ENCODE measurements around the gene ADGRG6.

Gene ADGRG6

DNA sequence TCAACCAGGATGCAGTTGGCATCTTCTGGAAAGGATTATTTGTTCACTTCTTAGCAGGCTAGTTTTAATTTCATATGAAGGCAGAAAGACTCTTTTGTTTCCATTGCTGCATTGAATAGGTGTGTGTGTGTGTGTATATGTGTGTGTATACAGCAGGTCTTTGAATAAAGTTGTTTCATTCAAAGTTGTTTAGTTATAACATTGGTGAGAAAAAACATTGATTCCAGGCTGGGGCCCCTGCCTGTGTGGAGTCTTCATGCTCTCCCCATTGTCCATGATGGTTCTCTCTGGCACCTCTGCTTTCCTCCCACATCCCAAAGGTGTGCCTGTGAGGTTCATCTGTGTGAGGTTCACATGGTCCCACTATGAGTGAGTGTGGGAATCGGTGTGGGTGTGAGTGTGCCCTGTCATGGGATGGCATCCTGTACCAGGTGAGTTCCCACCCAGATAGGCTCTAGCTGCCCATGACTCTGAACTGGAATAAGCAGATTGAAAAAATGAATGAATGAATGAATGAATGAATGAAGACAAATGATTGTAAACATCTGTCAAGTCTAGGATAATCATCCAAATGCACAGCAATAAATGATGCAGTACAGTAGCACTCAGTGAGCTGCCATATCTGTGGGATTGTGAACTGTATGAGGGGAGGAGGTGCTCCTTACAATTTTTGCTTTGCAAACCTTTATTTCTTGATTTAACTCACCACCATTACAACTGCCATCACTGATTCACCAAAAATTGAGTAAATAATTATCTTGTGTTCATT lies 156.0 kb downstream of the ADGRG6 start:
- H3K36me3 ChIP-seq (ENCODE audit: control insufficient read depth in 2 of 2, insufficient read depth in 2 of 2, low read length in 2 of 2): no peaks in the 10 kb centered on the region
- no peaks in the 10 kb centered on the region for H3K4me1 ChIP-seq (ENCODE audit: control insufficient read depth, insufficient read depth, low read length)
- no peaks in the 10 kb centered on the region for H3K27me3 ChIP-seq (ENCODE audit: control insufficient read depth in 1 of 2, insufficient read depth in 2 of 2, low read length in 2 of 2)
- no peak overlapping the region for H3K27ac ChIP-seq (ENCODE audit: low read length)
- no peak overlapping the region for H3K9ac ChIP-seq (ENCODE audit: low read length in 2 of 2)
- H3K4me3 ChIP-seq (ENCODE audit: low read length in 2 of 2): no peak overlapping the region
- H3K9me3 ChIP-seq (ENCODE audit: control insufficient read depth in 2 of 2, low read length in 2 of 2): no peaks in the 10 kb centered on the region

DNA sequence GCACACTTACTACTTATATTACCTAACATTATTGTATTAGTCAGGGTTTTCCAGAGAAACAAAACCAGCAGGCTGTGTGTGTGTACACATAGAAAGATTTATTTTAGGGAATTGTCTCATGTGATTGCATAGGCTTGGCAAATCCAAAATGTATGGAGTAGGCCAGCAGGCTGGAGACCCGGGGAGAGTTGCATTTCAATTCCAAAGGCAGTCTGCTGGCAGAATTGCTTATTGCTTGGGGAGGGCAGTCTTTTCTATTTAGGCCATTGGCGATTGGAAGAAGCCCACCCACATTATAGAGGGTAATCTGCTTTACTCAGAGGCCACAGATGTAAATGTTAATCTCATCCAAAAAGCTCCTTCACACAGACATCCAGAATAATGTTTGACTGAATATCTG lies 157.0 kb downstream of the ADGRG6 start:
- no peak overlapping the region for H3K4me3 ChIP-seq (ENCODE audit: low read length in 2 of 2)
- no peak overlapping the region for H3K9ac ChIP-seq (ENCODE audit: low read length in 2 of 2)
- no peak overlapping the region for H3K27ac ChIP-seq (ENCODE audit: low read length)
- H3K9me3 ChIP-seq (ENCODE audit: control insufficient read depth in 2 of 2, low read length in 2 of 2): no peaks in the 10 kb centered on the region
- H3K4me1 ChIP-seq (ENCODE audit: control insufficient read depth, insufficient read depth, low read length): no peaks in the 10 kb centered on the region
- H3K27me3 ChIP-seq (ENCODE audit: control insufficient read depth in 1 of 2, insufficient read depth in 2 of 2, low read length in 2 of 2): peaks cover 0 to under 1% of the 10 kb centered on the region in 2 donors
- no peaks in the 10 kb centered on the region for H3K36me3 ChIP-seq (ENCODE audit: control insufficient read depth in 2 of 2, insufficient read depth in 2 of 2, low read length in 2 of 2)

DNA sequence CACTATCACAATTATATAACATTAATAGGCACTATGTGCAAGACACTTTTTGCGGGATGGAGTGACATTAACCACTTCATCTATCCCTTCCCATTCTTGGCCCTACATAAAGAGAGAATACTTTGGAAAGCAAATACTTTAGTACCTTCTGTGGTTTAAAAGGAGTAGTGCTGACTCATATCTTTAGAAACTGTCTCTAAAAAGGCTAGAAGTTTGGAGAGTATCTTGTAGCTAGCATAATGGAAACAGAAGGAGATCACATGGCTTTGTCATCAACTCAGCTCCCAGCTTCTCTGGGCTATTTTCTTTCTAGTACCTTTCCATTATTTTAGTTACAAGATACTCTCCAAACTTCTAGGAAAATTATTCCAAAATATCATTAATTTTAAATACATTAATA lies 157.5 kb downstream of the ADGRG6 start:
- no peaks in the 10 kb centered on the region for H3K9me3 ChIP-seq (ENCODE audit: control insufficient read depth in 2 of 2, low read length in 2 of 2)
- H3K27ac ChIP-seq (ENCODE audit: low read length): no peak overlapping the region
- H3K4me3 ChIP-seq (ENCODE audit: low read length in 2 of 2): no peak overlapping the region

DNA sequence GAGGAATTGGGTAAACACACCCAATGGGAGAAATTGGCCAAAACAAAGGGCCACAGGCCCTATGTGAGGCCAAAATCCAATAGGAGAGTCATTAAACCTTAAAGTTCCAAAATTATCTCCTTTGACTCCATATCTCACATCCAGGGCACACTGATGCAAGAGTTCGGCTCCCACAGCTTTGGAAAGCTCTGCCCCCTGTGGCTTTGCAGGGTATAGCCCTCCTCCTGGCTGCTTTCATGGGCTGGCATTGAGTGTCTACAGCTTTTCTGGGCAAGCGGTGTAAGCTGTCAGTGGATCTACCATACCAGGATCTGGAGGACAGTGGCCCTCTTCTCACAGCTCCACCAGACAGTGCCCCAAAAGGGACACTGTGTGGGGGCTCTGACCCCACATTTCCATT lies 160.5 kb downstream of the ADGRG6 start:
- H3K27me3 ChIP-seq (ENCODE audit: control insufficient read depth in 1 of 2, insufficient read depth in 2 of 2, low read length in 2 of 2): peaks cover 0 to 5% of the 10 kb centered on the region in 2 donors
- no peaks in the 10 kb centered on the region for H3K4me1 ChIP-seq (ENCODE audit: control insufficient read depth, insufficient read depth, low read length)
- no peaks in the 10 kb centered on the region for H3K36me3 ChIP-seq (ENCODE audit: control insufficient read depth in 2 of 2, insufficient read depth in 2 of 2, low read length in 2 of 2)
- H3K4me3 ChIP-seq (ENCODE audit: low read length in 2 of 2): no peak overlapping the region
- no peaks in the 10 kb centered on the region for H3K9me3 ChIP-seq (ENCODE audit: control insufficient read depth in 2 of 2, low read length in 2 of 2)
- H3K27ac ChIP-seq (ENCODE audit: low read length): no peak overlapping the region
- H3K9ac ChIP-seq (ENCODE audit: low read length in 2 of 2): no peak overlapping the region

More for the DNA sequence above, 157.5 kb downstream of the ADGRG6 start:
- H3K36me3 ChIP-seq (ENCODE audit: control insufficient read depth in 2 of 2, insufficient read depth in 2 of 2, low read length in 2 of 2): no peaks in the 10 kb centered on the region
- peaks cover 0 to 5% of the 10 kb centered on the region in 2 donors for H3K27me3 ChIP-seq (ENCODE audit: control insufficient read depth in 1 of 2, insufficient read depth in 2 of 2, low read length in 2 of 2)
- no peaks in the 10 kb centered on the region for H3K4me1 ChIP-seq (ENCODE audit: control insufficient read depth, insufficient read depth, low read length)
- no peak overlapping the region for H3K9ac ChIP-seq (ENCODE audit: low read length in 2 of 2)

DNA sequence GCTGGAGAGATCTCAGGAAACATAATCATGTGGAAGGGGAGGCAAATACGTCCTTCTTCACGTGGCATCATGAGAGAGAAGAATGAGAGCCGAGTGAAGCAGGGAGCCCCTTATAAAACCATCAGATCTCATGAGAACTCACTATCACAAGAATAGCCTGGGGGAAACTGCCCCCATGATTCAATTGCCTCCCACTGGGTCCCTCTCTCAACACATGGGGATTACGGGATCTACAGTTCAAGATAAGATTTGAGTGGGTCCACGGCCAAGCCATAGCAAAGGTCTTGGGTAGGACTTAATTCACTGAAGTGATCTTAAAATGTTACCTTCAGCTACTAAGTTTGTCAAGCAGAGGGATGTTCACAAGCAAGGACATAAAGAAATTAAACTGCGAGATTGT lies 162.2 kb downstream of the ADGRG6 start:
- H3K36me3 ChIP-seq (ENCODE audit: control insufficient read depth in 2 of 2, insufficient read depth in 2 of 2, low read length in 2 of 2): no peaks in the 10 kb centered on the region
- peaks cover 0 to 7% of the 10 kb centered on the region in 2 donors for H3K9me3 ChIP-seq (ENCODE audit: control insufficient read depth in 2 of 2, low read length in 2 of 2)
- H3K9ac ChIP-seq (ENCODE audit: low read length in 2 of 2): no peak overlapping the region
- H3K4me3 ChIP-seq (ENCODE audit: low read length in 2 of 2): no peak overlapping the region
- H3K27ac ChIP-seq (ENCODE audit: low read length): no peak overlapping the region
- no peaks in the 10 kb centered on the region for H3K4me1 ChIP-seq (ENCODE audit: control insufficient read depth, insufficient read depth, low read length)
- H3K27me3 ChIP-seq (ENCODE audit: control insufficient read depth in 1 of 2, insufficient read depth in 2 of 2, low read length in 2 of 2): peaks cover 0 to 5% of the 10 kb centered on the region in 2 donors

DNA sequence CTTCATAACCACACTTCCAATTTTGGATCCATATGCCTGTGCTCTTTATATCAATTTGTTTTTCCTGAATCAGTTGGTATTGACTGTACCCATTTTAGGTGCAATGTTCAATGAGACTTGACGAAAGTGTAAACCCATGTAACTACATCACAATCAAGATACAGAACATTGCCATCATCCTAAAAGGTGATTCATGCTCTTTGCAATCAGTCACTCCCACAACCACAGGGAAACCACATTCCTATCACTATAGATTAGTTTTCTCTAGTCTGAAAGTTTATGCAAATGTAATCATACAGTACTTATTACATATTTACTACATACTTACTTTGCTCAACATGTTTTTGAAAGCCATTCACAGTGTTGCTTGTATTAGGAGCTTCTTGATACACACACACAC lies 167.4 kb downstream of the ADGRG6 start:
- peaks cover 0 to 7% of the 10 kb centered on the region in 2 donors for H3K9me3 ChIP-seq (ENCODE audit: control insufficient read depth in 2 of 2, low read length in 2 of 2)
- no peak overlapping the region for H3K9ac ChIP-seq (ENCODE audit: low read length in 2 of 2)
- no peak overlapping the region for H3K4me3 ChIP-seq (ENCODE audit: low read length in 2 of 2)
- no peak overlapping the region for H3K27ac ChIP-seq (ENCODE audit: low read length)
- H3K4me1 ChIP-seq (ENCODE audit: control insufficient read depth, insufficient read depth, low read length): no peaks in the 10 kb centered on the region
- peaks cover 0 to 5% of the 10 kb centered on the region in 2 donors for H3K27me3 ChIP-seq (ENCODE audit: control insufficient read depth in 1 of 2, insufficient read depth in 2 of 2, low read length in 2 of 2)
- H3K36me3 ChIP-seq (ENCODE audit: control insufficient read depth in 2 of 2, insufficient read depth in 2 of 2, low read length in 2 of 2): no peaks in the 10 kb centered on the region

DNA sequence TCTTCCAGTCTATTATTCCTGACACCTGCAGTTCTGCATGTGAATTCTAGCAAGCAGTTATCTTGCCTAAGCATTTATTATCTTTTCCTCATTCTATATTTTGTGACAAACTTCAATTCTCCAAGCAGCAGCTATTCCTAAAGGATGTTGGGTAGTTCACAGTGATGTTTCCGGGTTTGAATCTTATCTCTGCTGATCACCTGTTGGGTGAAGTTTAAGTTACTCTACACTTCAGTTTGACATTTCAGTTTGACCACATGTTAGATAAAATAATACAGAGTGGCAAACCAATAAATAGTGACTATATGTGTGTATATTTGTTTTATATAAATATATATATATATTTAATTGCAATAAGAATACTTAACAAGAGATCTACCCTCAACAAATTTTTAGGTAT lies 168.6 kb downstream of the ADGRG6 start:
- Histone ChIP-seq H3K4me1 (ENCODE audit: control insufficient read depth, insufficient read depth, low read length) (no peaks in the 10 kb centered on the region), H3K9me3 (ENCODE audit: control insufficient read depth in 2 of 2, low read length in 2 of 2) (peaks cover 0 to 7% of the 10 kb centered on the region in 2 donors), H3K36me3 (ENCODE audit: control insufficient read depth in 2 of 2, insufficient read depth in 2 of 2, low read length in 2 of 2) (no peaks in the 10 kb centered on the region), H3K27ac (ENCODE audit: low read length) (no peak overlapping the region), H3K9ac (ENCODE audit: low read length in 2 of 2) (no peak overlapping the region), H3K27me3 (ENCODE audit: control insufficient read depth in 1 of 2, insufficient read depth in 2 of 2, low read length in 2 of 2) (peaks cover 0 to 5% of the 10 kb centered on the region in 2 donors), H3K4me3 (ENCODE audit: low read length in 2 of 2) (no peak overlapping the region)

DNA sequence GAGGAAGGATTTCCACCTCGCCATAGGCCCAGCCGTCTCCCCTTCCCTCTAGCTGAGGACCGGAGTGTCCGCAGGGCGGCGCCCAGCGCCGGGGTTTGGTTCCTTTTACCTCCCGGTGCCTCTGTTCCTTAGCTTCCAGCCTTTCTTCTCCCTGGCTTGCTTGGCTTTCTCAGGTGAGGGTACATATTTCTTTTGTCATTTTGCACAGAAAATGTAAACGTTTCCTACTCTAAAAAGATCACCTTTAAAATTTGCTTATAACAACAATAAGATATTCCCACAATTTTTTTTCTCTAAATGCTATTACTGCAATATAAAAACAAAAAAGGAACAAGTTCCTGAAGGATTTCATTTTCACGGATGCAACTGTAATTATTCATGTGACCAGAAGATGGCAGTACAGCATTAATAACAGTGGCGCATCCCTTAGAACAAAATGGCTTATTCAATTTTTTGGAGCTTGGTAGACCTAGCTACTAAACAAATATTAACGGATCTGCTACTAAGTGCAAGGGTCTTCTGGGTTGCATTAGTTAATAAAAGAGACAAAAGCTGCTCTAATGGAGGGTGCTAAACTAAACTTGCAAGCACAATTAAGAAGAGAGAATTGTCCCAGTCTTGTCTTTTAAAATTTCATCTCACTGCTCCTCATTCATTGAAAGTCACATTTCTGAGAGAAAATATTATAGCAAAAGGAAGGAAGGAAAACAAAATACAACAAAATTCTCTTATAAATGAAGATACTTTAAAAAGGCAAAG lies 172.9 kb downstream of the ADGRG6 start:
- H3K9ac ChIP-seq (ENCODE audit: low read length in 2 of 2): peak overlapping the region in 1 of 2 donors; percentile 6
- no peaks in the 10 kb centered on the region for H3K4me1 ChIP-seq (ENCODE audit: control insufficient read depth, insufficient read depth, low read length)
- H3K36me3 ChIP-seq (ENCODE audit: control insufficient read depth in 2 of 2, insufficient read depth in 2 of 2, low read length in 2 of 2): no peaks in the 10 kb centered on the region
- H3K27ac ChIP-seq (ENCODE audit: low read length): no peak overlapping the region
- no peak overlapping the region for H3K4me3 ChIP-seq (ENCODE audit: low read length in 2 of 2)
- H3K27me3 ChIP-seq (ENCODE audit: control insufficient read depth in 1 of 2, insufficient read depth in 2 of 2, low read length in 2 of 2): peaks cover 0 to 3% of the 10 kb centered on the region in 2 donors
- no peaks in the 10 kb centered on the region for H3K9me3 ChIP-seq (ENCODE audit: control insufficient read depth in 2 of 2, low read length in 2 of 2)

DNA sequence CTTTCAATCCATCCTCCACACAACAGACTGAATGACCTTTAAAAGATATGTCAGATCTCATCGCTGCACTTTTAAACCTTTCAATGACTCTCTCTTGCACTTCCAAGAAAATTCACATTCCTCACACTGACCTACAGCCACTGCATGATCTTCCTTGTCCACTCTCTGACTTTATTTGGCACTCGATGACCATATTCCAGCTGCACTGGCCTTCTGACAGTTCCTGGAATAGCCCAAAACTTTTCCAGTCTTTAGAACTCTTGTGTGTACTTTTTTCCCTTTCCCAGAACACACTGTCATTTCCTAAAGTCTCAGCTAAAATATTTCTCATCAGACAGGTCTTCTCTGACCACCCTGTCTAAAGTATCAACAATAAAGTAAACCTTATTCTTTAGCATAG lies 174.6 kb downstream of the ADGRG6 start:
- Histone ChIP-seq H3K4me1 (ENCODE audit: control insufficient read depth, insufficient read depth, low read length) (no peaks in the 10 kb centered on the region), H3K27ac (ENCODE audit: low read length) (no peak overlapping the region), H3K27me3 (ENCODE audit: control insufficient read depth in 1 of 2, insufficient read depth in 2 of 2, low read length in 2 of 2) (no peaks in the 10 kb centered on the region), H3K36me3 (ENCODE audit: control insufficient read depth in 2 of 2, insufficient read depth in 2 of 2, low read length in 2 of 2) (no peaks in the 10 kb centered on the region), H3K9me3 (ENCODE audit: control insufficient read depth in 2 of 2, low read length in 2 of 2) (no peaks in the 10 kb centered on the region), H3K9ac (ENCODE audit: low read length in 2 of 2) (no peak overlapping the region), H3K4me3 (ENCODE audit: low read length in 2 of 2) (no peak overlapping the region)

DNA sequence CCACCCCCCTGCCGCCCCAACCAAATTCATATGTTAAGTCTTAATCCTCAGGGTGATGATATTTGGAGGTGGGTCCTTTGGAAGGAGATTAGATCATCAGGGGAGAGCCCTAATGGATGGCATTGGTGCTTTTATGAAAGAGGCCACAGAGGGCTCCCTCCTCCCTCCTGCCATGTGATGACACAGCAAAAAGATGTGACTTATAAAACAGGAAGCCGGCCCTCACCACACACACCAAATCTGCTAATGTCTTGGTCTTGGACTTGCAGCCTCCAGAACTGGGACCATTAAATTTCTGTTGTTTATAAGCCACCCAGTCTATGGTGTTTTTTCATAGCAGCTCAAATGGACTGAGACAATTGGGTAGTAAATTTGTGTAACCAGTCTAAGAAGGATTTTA lies 176.3 kb downstream of the ADGRG6 start:
- no peaks in the 10 kb centered on the region for H3K36me3 ChIP-seq (ENCODE audit: control insufficient read depth in 2 of 2, insufficient read depth in 2 of 2, low read length in 2 of 2)
- H3K9me3 ChIP-seq (ENCODE audit: control insufficient read depth in 2 of 2, low read length in 2 of 2): no peaks in the 10 kb centered on the region
- no peak overlapping the region for H3K4me3 ChIP-seq (ENCODE audit: low read length in 2 of 2)
- no peaks in the 10 kb centered on the region for H3K4me1 ChIP-seq (ENCODE audit: control insufficient read depth, insufficient read depth, low read length)
- H3K27me3 ChIP-seq (ENCODE audit: control insufficient read depth in 1 of 2, insufficient read depth in 2 of 2, low read length in 2 of 2): no peaks in the 10 kb centered on the region
- no peak overlapping the region for H3K9ac ChIP-seq (ENCODE audit: low read length in 2 of 2)
- no peak overlapping the region for H3K27ac ChIP-seq (ENCODE audit: low read length)

DNA sequence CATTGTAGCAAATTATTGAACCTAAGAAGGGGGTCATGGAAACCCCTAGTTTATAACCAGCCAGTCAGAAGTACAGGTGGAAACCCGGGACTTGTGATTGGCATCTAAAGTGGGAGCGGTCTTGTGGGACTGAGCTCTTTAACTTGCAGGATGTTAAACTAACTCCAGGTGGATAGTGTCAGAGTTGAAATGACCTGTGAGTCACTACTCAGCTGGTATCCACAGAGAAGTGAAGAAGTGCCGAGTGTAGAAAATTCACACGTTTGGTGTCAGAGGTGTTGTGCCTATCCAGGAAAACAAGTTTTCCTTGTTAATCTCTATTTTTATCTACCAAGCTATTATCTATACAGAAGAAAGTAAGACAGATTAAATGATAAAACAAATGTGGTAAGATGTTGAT lies 179.7 kb downstream of the ADGRG6 start:
- no peak overlapping the region for H3K4me3 ChIP-seq (ENCODE audit: low read length in 2 of 2)
- no peak overlapping the region for H3K27ac ChIP-seq (ENCODE audit: low read length)
- no peak overlapping the region for H3K9ac ChIP-seq (ENCODE audit: low read length in 2 of 2)
- H3K9me3 ChIP-seq (ENCODE audit: control insufficient read depth in 2 of 2, low read length in 2 of 2): no peaks in the 10 kb centered on the region
- no peaks in the 10 kb centered on the region for H3K27me3 ChIP-seq (ENCODE audit: control insufficient read depth in 1 of 2, insufficient read depth in 2 of 2, low read length in 2 of 2)
- H3K36me3 ChIP-seq (ENCODE audit: control insufficient read depth in 2 of 2, insufficient read depth in 2 of 2, low read length in 2 of 2): no peaks in the 10 kb centered on the region
- no peaks in the 10 kb centered on the region for H3K4me1 ChIP-seq (ENCODE audit: control insufficient read depth, insufficient read depth, low read length)
